ENCODE measurements around the gene CDAN1. TPM values are rescaled to one million over a fixed set of nuclear protein-coding genes. Genes with fewer than 3 reads are reported as not detected.

Gene CDAN1
- total and polyA plus RNA-seq, 9 donors: 12.4 to 20.4 (median 16.5) TPM

DNA sequence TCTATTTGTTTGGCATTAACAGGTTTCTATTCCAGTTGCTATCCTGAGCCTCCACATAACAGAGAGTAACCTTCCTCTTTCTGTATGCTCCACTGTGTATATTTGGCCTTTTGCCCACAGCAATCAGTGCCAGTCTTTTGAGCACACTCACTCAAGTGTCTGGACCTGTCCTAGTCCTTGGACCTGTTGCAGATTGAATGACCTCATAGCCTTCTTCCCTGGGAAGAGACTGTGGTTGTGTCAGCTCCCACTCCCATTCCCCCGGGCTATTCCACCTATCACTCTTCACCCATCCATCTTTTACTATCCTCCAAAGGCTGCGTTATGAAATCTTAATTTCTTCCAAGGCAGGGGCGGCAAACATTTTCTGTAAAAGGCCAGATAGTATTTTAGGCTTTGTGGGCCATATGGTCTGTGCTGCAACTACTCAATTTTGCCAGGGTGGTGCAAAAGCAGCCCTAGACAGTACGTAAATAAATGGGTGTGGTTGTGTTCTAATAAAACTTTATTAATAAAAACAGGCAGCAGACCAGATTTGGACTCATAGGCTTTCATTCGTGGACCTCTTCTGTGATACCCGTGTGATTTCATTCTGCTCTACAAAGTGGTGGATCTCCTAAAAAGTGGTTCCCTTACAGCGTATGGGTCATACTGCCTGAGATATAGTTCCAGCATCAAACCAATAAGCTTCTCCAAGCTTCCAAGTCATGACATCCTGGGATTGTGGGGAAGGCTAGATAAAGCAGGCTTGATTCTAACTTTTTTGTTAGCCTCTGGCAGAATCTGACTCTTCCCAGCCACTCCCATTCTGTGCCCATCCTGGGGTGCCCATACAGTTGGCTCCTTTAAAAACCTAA lies 57.4 kb downstream of the CDAN1 start:
- Histone ChIP-seq H3K9me3 (replicated peaks; ENCODE audit: control insufficient read depth, low read depth, low read length) (no peaks in the 10 kb centered on the region), H3K36me3 (ENCODE audit: control insufficient read depth, insufficient read depth, low read length) (peaks cover 81% of the 10 kb centered on the region), H3K27me3 (ENCODE audit: control insufficient read depth, insufficient read depth, low read length) (no peaks in the 10 kb centered on the region), H3K27ac (ENCODE audit: low read length) (no peak overlapping the region), H3K4me3 (ENCODE audit: low read length) (no peak overlapping the region), H3K4me1 (ENCODE audit: control insufficient read depth, insufficient read depth, low read length) (no peaks in the 10 kb centered on the region)
- no CpG with 5 or more reads among the region's 7 CpGs for WGBS (ENCODE audit: insufficient coverage)
- DNase-seq: no peak

DNA sequence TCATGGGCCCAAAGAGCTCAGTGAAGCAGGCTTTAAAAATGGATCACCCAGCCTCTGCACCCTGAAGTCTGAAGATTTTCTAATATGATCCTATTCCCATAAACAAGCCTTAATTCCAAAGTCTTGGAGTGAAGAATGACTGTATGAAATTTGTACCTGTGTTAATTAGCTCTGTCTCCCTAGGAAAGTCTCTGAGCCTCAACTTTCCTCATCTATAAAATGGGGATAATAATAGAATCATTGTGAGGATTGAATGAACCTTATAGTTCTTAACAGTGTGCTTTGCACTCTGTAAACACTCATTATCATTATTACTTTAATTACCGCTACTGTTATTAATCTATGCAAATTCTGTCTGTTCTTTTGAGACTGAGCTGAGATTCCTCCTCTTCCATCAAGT lies 61.9 kb downstream of the CDAN1 start:
- no peak overlapping the region for H3K4me3 ChIP-seq (ENCODE audit: low read length)
- no peak for DNase-seq
- H3K27ac ChIP-seq (ENCODE audit: low read length): no peak overlapping the region
- no peaks in the 10 kb centered on the region for H3K9me3 ChIP-seq (replicated peaks; ENCODE audit: control insufficient read depth, low read depth, low read length)
- H3K36me3 ChIP-seq (ENCODE audit: control insufficient read depth, insufficient read depth, low read length): peaks cover 79% of the 10 kb centered on the region
- H3K4me1 ChIP-seq (ENCODE audit: control insufficient read depth, insufficient read depth, low read length): no peaks in the 10 kb centered on the region
- H3K27me3 ChIP-seq (ENCODE audit: control insufficient read depth, insufficient read depth, low read length): no peaks in the 10 kb centered on the region
- whole genome bisulfite sequencing (ENCODE audit: insufficient coverage): no CpG with 5 or more reads among the region's 1 CpG

DNA sequence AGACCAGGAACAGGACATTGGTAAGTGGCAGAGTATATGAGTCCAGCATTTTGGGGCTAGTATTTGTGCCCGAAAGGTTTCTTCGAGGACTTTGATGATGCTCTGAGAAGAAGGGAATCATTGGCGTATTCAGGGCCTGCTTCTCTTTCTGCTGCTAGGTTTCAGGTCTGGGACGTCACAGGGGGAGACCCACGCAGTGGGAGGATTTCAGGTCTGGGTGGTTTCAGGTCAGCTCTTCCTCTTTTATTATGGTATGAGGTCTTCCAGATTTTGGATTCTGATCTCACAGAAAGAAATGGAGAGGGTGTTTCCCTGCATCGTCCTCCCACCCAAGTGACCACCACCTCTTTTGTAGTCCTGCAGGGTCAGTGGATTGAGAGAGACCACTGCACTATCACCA lies 62.5 kb downstream of the CDAN1 start:
- Histone ChIP-seq H3K4me1 (ENCODE audit: control insufficient read depth, insufficient read depth, low read length) (no peaks in the 10 kb centered on the region), H3K4me3 (ENCODE audit: low read length) (no peak overlapping the region), H3K27ac (ENCODE audit: low read length) (no peak overlapping the region), H3K9me3 (replicated peaks; ENCODE audit: control insufficient read depth, low read depth, low read length) (no peaks in the 10 kb centered on the region), H3K36me3 (ENCODE audit: control insufficient read depth, insufficient read depth, low read length) (peaks cover 73% of the 10 kb centered on the region), H3K27me3 (ENCODE audit: control insufficient read depth, insufficient read depth, low read length) (no peaks in the 10 kb centered on the region)
- WGBS (ENCODE audit: insufficient coverage): 100% methylated on average over 3 of the region's 6 CpGs
- no peak for DNase-seq

Other genes starting within 250 kb of the CDAN1 start
- gene ZNF106, start 246.0 kb downstream of the CDAN1 start, total RNA-seq: 303 TPM
- 100 to 1,000 TPM; 148 to 308 (median 229) TPM for gene ZNF106, start 246.0 kb downstream of the CDAN1 start, polyA plus RNA-seq (ENCODE audit: insufficient read depth in 1 of 8, insufficient read length in 8 of 8, low replicate concordance in 1 of 8)
- 28.1 TPM for gene SNAP23, start 241.5 kb downstream of the CDAN1 start, total RNA-seq
- gene SNAP23, start 241.5 kb downstream of the CDAN1 start, polyA plus RNA-seq (ENCODE audit: insufficient read depth in 1 of 8, insufficient read length in 8 of 8, low replicate concordance in 1 of 8): 10 to 100 TPM; 50.9 to 68.5 (median 55.5) TPM
- 17.7 TPM for gene LRRC57, start 188.3 kb downstream of the CDAN1 start, total RNA-seq
- 10 to 100 TPM; 12.7 to 17.9 (median 14.0) TPM for gene LRRC57, start 188.3 kb downstream of the CDAN1 start, polyA plus RNA-seq (ENCODE audit: insufficient read depth in 1 of 8, insufficient read length in 8 of 8, low replicate concordance in 1 of 8)
- gene HAUS2, start 188.3 kb downstream of the CDAN1 start, total RNA-seq: 20.1 TPM
- gene HAUS2, start 188.3 kb downstream of the CDAN1 start, polyA plus RNA-seq (ENCODE audit: insufficient read depth in 1 of 8, insufficient read length in 8 of 8, low replicate concordance in 1 of 8): 10 to 100 TPM; 12.1 to 19.7 (median 15.3) TPM
- 18.6 TPM for gene STARD9, start 161.5 kb downstream of the CDAN1 start, total RNA-seq
- 10 to 100 TPM; 13.5 to 20.9 (median 16.4) TPM for gene STARD9, start 161.5 kb downstream of the CDAN1 start, polyA plus RNA-seq (ENCODE audit: insufficient read depth in 1 of 8, insufficient read length in 8 of 8, low replicate concordance in 1 of 8)
- 11.3 TPM for gene TTBK2, start 183.7 kb upstream of the CDAN1 start, total RNA-seq
- gene TTBK2, start 183.7 kb upstream of the CDAN1 start, polyA plus RNA-seq (ENCODE audit: insufficient read depth in 1 of 8, insufficient read length in 8 of 8, low replicate concordance in 1 of 8): 10 to 100 TPM in 5 of 8 donors, 1 to 10 TPM in 3; 6.5 to 12.9 (median 12.1) TPM